HEK293 (cell line): ENCODE results near the gene LLGL1.

ENCODE experiments used
- KLF8 ChIP-seq: fragments of 450-650 bp; formaldehyde crosslinking; IDR thresholded peaks from 2 replicates; pipeline ENCODE4 v1.5.1; 2016; ENCODE audit warnings: missing biosample characterization, missing genetic modification characterization
- PRDM1 ChIP-seq: fragments of 450-650 bp; formaldehyde crosslinking; IDR thresholded peaks from 2 replicates; pipeline ENCODE4; 2016; ENCODE audit warnings: missing biosample characterization, missing genetic modification characterization
- ZNF544 ChIP-seq: fragments of 450-650 bp; formaldehyde crosslinking; IDR thresholded peaks from 2 replicates; pipeline ENCODE4 v1.5.0; 2017; ENCODE audit warnings: missing biosample characterization, missing genetic modification characterization
- TF ChIP-seq, protein P1 (sequence below): fragments of 450-650 bp; formaldehyde crosslinking; IDR thresholded peaks from 2 replicates; pipeline ENCODE4 v1.5.1; 2017; ENCODE audit warnings: missing biosample characterization, missing genetic modification characterization
- TF ChIP-seq, protein P2 (sequence below): fragments of 450-650 bp; formaldehyde crosslinking; IDR thresholded peaks from 2 replicates; pipeline ENCODE4 v1.5.1; 2016; ENCODE audit warnings: missing biosample characterization, missing genetic modification characterization
- TF ChIP-seq, protein P3 (sequence below): fragments of 450-650 bp; formaldehyde crosslinking; IDR thresholded peaks from 2 replicates; pipeline ENCODE4 v1.5.1; 2016; ENCODE audit warnings: missing biosample characterization, missing genetic modification characterization

DNA sequence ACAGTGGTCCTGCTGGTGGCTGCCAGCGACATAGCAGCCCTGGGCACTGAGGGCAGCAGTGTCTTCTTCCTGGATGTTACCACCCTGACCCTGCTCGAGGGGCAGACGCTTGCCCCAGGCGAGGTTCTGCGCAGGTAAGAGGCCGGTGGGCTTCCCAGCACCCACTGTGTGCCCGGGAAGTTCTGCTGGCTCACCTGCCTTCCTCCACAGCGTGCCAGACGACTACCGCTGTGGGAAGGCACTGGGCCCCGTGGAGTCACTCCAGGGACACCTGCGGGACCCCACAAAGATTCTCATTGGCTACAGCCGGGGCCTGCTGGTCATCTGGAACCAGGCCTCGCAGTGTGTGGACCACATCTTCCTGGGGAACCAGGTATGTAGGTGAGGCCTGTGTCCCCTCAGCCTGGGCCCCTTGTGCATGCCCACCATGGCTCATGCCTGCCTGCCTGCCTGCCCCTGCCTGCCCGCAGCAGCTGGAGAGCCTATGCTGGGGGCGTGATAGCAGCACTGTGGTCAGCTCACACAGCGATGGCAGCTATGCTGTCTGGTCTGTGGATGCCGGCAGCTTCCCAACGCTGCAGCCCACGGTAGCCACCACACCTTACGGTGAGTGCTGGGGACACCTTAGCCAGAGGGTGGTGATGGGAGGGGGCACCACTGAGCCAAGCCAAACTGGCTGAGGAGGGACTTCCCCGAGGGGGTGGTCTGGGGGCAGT, 8.5 kb downstream of the LLGL1 start:
- TF ChIP-seq, protein P1, sequence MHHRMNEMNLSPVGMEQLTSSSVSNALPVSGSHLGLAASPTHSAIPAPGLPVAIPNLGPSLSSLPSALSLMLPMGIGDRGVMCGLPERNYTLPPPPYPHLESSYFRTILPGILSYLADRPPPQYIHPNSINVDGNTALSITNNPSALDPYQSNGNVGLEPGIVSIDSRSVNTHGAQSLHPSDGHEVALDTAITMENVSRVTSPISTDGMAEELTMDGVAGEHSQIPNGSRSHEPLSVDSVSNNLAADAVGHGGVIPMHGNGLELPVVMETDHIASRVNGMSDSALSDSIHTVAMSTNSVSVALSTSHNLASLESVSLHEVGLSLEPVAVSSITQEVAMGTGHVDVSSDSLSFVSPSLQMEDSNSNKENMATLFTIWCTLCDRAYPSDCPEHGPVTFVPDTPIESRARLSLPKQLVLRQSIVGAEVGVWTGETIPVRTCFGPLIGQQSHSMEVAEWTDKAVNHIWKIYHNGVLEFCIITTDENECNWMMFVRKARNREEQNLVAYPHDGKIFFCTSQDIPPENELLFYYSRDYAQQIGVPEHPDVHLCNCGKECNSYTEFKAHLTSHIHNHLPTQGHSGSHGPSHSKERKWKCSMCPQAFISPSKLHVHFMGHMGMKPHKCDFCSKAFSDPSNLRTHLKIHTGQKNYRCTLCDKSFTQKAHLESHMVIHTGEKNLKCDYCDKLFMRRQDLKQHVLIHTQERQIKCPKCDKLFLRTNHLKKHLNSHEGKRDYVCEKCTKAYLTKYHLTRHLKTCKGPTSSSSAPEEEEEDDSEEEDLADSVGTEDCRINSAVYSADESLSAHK (tag by site-specific recombination) = no peak
- TF ChIP-seq KLF8 (tag by site-specific recombination) (no peak), ZNF544 (tag by site-specific recombination) (no peak), PRDM1 (tag by site-specific recombination) (no peak)
- TF ChIP-seq, protein P2, sequence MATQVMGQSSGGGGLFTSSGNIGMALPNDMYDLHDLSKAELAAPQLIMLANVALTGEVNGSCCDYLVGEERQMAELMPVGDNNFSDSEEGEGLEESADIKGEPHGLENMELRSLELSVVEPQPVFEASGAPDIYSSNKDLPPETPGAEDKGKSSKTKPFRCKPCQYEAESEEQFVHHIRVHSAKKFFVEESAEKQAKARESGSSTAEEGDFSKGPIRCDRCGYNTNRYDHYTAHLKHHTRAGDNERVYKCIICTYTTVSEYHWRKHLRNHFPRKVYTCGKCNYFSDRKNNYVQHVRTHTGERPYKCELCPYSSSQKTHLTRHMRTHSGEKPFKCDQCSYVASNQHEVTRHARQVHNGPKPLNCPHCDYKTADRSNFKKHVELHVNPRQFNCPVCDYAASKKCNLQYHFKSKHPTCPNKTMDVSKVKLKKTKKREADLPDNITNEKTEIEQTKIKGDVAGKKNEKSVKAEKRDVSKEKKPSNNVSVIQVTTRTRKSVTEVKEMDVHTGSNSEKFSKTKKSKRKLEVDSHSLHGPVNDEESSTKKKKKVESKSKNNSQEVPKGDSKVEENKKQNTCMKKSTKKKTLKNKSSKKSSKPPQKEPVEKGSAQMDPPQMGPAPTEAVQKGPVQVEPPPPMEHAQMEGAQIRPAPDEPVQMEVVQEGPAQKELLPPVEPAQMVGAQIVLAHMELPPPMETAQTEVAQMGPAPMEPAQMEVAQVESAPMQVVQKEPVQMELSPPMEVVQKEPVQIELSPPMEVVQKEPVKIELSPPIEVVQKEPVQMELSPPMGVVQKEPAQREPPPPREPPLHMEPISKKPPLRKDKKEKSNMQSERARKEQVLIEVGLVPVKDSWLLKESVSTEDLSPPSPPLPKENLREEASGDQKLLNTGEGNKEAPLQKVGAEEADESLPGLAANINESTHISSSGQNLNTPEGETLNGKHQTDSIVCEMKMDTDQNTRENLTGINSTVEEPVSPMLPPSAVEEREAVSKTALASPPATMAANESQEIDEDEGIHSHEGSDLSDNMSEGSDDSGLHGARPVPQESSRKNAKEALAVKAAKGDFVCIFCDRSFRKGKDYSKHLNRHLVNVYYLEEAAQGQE (tag by site-specific recombination) = no peak
- TF ChIP-seq, protein P3, sequence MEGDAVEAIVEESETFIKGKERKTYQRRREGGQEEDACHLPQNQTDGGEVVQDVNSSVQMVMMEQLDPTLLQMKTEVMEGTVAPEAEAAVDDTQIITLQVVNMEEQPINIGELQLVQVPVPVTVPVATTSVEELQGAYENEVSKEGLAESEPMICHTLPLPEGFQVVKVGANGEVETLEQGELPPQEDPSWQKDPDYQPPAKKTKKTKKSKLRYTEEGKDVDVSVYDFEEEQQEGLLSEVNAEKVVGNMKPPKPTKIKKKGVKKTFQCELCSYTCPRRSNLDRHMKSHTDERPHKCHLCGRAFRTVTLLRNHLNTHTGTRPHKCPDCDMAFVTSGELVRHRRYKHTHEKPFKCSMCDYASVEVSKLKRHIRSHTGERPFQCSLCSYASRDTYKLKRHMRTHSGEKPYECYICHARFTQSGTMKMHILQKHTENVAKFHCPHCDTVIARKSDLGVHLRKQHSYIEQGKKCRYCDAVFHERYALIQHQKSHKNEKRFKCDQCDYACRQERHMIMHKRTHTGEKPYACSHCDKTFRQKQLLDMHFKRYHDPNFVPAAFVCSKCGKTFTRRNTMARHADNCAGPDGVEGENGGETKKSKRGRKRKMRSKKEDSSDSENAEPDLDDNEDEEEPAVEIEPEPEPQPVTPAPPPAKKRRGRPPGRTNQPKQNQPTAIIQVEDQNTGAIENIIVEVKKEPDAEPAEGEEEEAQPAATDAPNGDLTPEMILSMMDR = no peak
